Measurements from ENCODE around the gene GULP1.
"Not testable (repeated sequence)": the region's sequence is repeated elsewhere in the genome, so short reads cannot be mapped to it uniquely, and the experiment has no call there.

Gene GULP1

GRCh38 chr2:188435115-188435514, 143.4 kb downstream of the GULP1 start:
- no peak for DNase-seq

GRCh38 chr2:188437537-188437936, 145.9 kb downstream of the GULP1 start:
- DNase-seq, result no peak

- no peak for DNase-seq
Measured at GRCh38 chr2:188439986-188440385, 148.3 kb downstream of the GULP1 start.

- DNase-seq, result no peak
Measured at GRCh38 chr2:188440849-188441248, 149.2 kb downstream of the GULP1 start.

GRCh38 chr2:188441288-188441947, 149.7 kb downstream of the GULP1 start:
- no peak for DNase-seq

GRCh38 chr2:188443207-188443606, 151.5 kb downstream of the GULP1 start:
- no peak for DNase-seq

- DNase-seq, result no peak
Measured at GRCh38 chr2:188444106-188444835, 152.6 kb downstream of the GULP1 start.

GRCh38 chr2:188449561-188449960, 157.9 kb downstream of the GULP1 start:
- DNase-seq, result no peak

- no peak for DNase-seq
Measured at GRCh38 chr2:188449971-188450370, 158.3 kb downstream of the GULP1 start.

- DNase-seq, result no peak
Measured at GRCh38 chr2:188450732-188451483, 159.2 kb downstream of the GULP1 start.

GRCh38 chr2:188452084-188452483, 160.4 kb downstream of the GULP1 start:
- DNase-seq, result no peak

GRCh38 chr2:188456114-188456909, 164.6 kb downstream of the GULP1 start:
- no peak for DNase-seq

GRCh38 chr2:188459061-188459460, 167.4 kb downstream of the GULP1 start:
- DNase-seq, result no peak

- not testable (repeated sequence) for DNase-seq
Measured at GRCh38 chr2:188466078-188466477, 174.4 kb downstream of the GULP1 start.

GRCh38 chr2:188466761-188467160, 175.1 kb downstream of the GULP1 start:
- no peak for DNase-seq

GRCh38 chr2:188471166-188471565, 179.5 kb downstream of the GULP1 start:
- no peak for DNase-seq

GRCh38 chr2:188473306-188473705, 181.6 kb downstream of the GULP1 start:
- DNase-seq, result no peak

GRCh38 chr2:188474316-188474715, 182.6 kb downstream of the GULP1 start:
- DNase-seq, result no peak

- peak in 1 of 2 experiments; percentile 22 for DNase-seq
Measured at GRCh38 chr2:188475945-188476344, 184.3 kb downstream of the GULP1 start.

- DNase-seq, result no peak
Measured at GRCh38 chr2:188477564-188478103, 186.0 kb downstream of the GULP1 start.

GRCh38 chr2:188478724-188479123, 187.1 kb downstream of the GULP1 start:
- no peak for DNase-seq

GRCh38 chr2:188481474-188481873, 189.8 kb downstream of the GULP1 start:
- no peak for DNase-seq

- no peak for DNase-seq
Measured at GRCh38 chr2:188485496-188485895, 193.8 kb downstream of the GULP1 start.
